ENCODE measurements around the gene SPRR3. TPM values are rescaled to one million over a fixed set of nuclear protein-coding genes. Genes with fewer than 3 reads are reported as not detected.

The SPRR3 gene
- total RNA-seq, 3 donors from 2014 or later, result not detected

DNA sequence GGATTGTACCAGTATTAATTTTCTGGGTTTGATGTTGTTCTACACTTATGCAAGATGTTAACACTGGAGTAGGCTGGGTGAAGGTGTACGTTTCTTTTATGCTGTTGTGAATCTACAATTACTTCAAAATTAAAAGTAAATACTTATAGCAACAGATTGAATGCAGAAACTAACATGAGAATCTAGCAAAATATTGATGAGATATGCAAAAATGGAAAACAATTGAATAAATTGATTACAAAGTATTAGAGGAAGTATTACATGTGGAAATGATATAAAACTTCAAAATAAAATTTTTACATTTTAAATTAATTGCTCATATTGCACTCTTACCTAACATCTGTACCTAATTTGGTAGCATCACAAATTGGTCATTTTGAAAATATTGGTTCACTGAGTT lies 5.7 kb upstream of the SPRR3 start:
- no peak for DNase-seq (ENCODE audit: low spot score in 2 of 2)
- H3K4me3 ChIP-seq, result no peak overlapping the region
- TF ChIP-seq, protein P1, sequence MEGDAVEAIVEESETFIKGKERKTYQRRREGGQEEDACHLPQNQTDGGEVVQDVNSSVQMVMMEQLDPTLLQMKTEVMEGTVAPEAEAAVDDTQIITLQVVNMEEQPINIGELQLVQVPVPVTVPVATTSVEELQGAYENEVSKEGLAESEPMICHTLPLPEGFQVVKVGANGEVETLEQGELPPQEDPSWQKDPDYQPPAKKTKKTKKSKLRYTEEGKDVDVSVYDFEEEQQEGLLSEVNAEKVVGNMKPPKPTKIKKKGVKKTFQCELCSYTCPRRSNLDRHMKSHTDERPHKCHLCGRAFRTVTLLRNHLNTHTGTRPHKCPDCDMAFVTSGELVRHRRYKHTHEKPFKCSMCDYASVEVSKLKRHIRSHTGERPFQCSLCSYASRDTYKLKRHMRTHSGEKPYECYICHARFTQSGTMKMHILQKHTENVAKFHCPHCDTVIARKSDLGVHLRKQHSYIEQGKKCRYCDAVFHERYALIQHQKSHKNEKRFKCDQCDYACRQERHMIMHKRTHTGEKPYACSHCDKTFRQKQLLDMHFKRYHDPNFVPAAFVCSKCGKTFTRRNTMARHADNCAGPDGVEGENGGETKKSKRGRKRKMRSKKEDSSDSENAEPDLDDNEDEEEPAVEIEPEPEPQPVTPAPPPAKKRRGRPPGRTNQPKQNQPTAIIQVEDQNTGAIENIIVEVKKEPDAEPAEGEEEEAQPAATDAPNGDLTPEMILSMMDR (IDR thresholded peaks at IDR 0.05), result no peak
- TF ChIP-seq POLR2AphosphoS5 (IDR thresholded peaks at IDR 0.05) (no peak), POLR2A (IDR thresholded peaks at IDR 0.05) (no peak)
- H3K27me3 ChIP-seq, result no peaks in the 10 kb centered on the region
- no peak overlapping the region for H3K27ac ChIP-seq
- peaks cover 0 to 10% of the 10 kb centered on the region in 2 donors for H3K9me3 ChIP-seq
- intact Hi-C loops (cut with DNase I; ENCODE audit: low total_unique reads), result no loop called here
- no peaks in the 10 kb centered on the region for H3K4me1 ChIP-seq
- H3K36me3 ChIP-seq, result no peaks in the 10 kb centered on the region

DNA sequence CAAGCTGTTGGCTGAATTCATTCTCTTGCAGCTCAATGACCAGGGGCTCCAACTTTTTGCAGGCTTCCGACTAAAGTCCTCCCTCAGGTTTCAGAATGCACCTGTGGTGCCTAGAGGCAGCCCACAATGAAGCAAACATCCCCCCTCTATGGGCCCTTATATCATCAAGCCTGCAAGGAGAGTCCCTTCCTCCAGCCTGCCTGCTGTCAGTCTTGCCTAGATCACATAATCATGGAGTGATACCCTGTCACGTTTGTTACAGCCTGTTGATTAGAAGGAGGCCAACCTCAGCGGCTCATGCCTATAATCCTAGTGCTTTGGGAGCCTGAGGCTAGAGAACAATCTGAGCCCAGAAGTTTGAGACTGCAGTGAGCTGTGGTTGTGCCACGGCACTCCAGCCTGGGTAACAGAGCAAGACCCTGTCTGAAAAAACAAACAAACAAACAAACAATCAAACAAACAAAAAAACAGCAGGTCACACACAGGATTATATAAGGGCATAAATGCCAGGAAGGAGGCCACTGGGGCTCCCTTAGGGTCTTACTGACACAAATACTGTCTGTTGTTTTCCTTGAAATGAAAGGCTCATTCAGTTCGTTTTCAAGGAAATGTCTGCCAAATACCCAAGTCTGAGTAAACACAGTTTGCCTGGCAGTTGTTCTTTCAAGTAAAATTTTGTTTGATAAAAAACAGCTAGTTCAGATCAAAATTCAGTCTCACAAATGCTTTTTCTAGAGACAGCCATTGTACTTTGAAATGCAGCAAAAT lies 4.7 kb upstream of the SPRR3 start:
- Histone ChIP-seq H3K27me3 (no peaks in the 10 kb centered on the region), H3K36me3 (no peaks in the 10 kb centered on the region), H3K4me3 (no peak overlapping the region), H3K9me3 (peaks cover 0 to 10% of the 10 kb centered on the region in 2 donors), H3K4me1 (no peaks in the 10 kb centered on the region), H3K27ac (no peak overlapping the region)
- no peak for TF ChIP-seq POLR2AphosphoS5 (IDR thresholded peaks at IDR 0.05)
- no peak for TF ChIP-seq POLR2A (IDR thresholded peaks at IDR 0.05)
- TF ChIP-seq, protein P1 (IDR thresholded peaks at IDR 0.05), result no peak
- intact Hi-C loops (cut with DNase I; ENCODE audit: low total_unique reads), result no loop called here
- DNase-seq (ENCODE audit: low spot score in 2 of 2), result no peak

DNA sequence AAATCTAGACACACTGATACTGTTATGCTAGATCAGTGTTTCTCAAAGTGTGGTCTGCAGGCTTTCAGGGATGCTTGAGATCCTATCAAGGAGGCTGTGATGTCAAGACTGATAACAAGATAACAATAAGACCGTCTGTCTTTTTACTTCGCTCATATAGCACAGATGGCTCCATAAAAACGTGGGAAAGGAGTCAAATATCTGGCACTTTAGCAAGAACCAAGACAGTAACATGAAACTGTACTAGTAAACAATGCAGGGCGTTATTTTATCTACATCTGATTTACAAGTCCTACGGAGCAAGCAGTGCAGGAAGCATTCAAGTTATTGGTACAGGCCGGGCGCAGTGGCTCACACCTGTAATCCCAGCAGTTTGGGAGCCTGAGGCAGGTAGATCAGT lies 3.6 kb upstream of the SPRR3 start:
- Histone ChIP-seq H3K4me1 (no peaks in the 10 kb centered on the region), H3K4me3 (no peak overlapping the region), H3K27me3 (no peaks in the 10 kb centered on the region), H3K9me3 (peaks cover 0 to 10% of the 10 kb centered on the region in 2 donors), H3K27ac (no peak overlapping the region), H3K36me3 (no peaks in the 10 kb centered on the region)
- intact Hi-C loops (cut with DNase I; ENCODE audit: low total_unique reads), result no loop called here
- no peak for DNase-seq (ENCODE audit: low spot score in 2 of 2)
- TF ChIP-seq POLR2A (IDR thresholded peaks at IDR 0.05) (no peak), POLR2AphosphoS5 (IDR thresholded peaks at IDR 0.05) (no peak)
- TF ChIP-seq, protein P1 (IDR thresholded peaks at IDR 0.05), result no peak

DNA sequence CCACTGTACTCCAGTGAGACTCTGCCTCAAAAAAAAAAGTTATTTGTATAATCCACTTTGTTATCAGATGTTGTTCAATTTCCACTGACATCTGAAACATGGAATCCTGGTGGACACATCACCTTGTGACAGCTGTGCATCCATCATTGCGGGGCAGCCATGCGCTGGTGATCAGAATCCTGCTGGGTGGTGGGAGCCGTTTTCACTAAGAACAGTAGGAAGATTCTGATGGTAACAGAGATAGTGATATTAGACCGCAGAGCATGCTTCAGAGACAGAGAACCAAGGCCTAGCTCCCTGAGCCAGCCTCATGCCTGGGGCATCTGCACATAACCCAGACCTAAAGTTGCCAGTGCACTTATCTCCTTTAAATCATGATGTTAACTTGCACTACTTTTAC lies 3.1 kb upstream of the SPRR3 start:
- Histone ChIP-seq H3K36me3 (no peaks in the 10 kb centered on the region), H3K27me3 (no peaks in the 10 kb centered on the region), H3K4me1 (no peaks in the 10 kb centered on the region), H3K9me3 (peaks cover 0 to 10% of the 10 kb centered on the region in 2 donors), H3K4me3 (no peak overlapping the region), H3K27ac (no peak overlapping the region)
- DNase-seq (ENCODE audit: low spot score in 2 of 2), result no peak
- TF ChIP-seq POLR2A (IDR thresholded peaks at IDR 0.05) (no peak), POLR2AphosphoS5 (IDR thresholded peaks at IDR 0.05) (no peak)
- TF ChIP-seq, protein P1 (IDR thresholded peaks at IDR 0.05), result no peak
- intact Hi-C loops (cut with DNase I; ENCODE audit: low total_unique reads), result no loop called here

DNA sequence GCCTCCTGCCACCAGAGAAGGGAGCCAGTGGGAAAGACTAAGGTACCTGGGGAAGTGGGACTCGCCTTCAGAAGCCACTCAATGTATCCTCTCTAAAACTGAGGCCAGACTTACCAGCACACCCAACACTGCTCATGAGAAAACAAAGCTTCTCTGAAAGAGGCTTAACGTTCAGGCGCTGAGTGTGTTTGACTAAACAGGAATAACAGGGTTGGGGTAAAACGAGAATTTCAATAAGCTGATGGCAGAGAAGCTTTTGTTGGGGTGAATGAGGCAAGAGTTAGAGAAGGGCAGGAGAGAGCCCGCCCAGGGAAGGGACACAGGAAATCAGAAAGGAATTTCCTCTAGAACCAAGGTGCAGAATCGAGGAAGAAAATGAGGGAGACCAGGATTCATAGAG lies 1.7 kb upstream of the SPRR3 start:
- H3K4me3 ChIP-seq, result no peak overlapping the region
- TF ChIP-seq, protein P1 (IDR thresholded peaks at IDR 0.05), result no peak
- TF ChIP-seq POLR2AphosphoS5 (IDR thresholded peaks at IDR 0.05) (no peak), POLR2A (IDR thresholded peaks at IDR 0.05) (no peak)
- no peaks in the 10 kb centered on the region for H3K4me1 ChIP-seq
- no peaks in the 10 kb centered on the region for H3K27me3 ChIP-seq
- H3K9me3 ChIP-seq, result peaks cover 0 to 9% of the 10 kb centered on the region in 2 donors
- intact Hi-C loops (cut with DNase I; ENCODE audit: low total_unique reads), result no loop called here
- no peak overlapping the region for H3K27ac ChIP-seq
- H3K36me3 ChIP-seq, result no peaks in the 10 kb centered on the region
- DNase-seq (ENCODE audit: low spot score in 2 of 2), result no peak

All from breast epithelium (tissue), 4 donors.